Measurements from ENCODE around the gene ANXA5. TPM values are rescaled to one million over a fixed set of nuclear protein-coding genes. Genes with fewer than 3 reads are reported as not detected.

The ANXA5 gene
- total and polyA plus RNA-seq, 2 donors (not counting 1 experiment from before 2014, with no cell fraction given): 42.4 to 67.8 TPM

DNA sequence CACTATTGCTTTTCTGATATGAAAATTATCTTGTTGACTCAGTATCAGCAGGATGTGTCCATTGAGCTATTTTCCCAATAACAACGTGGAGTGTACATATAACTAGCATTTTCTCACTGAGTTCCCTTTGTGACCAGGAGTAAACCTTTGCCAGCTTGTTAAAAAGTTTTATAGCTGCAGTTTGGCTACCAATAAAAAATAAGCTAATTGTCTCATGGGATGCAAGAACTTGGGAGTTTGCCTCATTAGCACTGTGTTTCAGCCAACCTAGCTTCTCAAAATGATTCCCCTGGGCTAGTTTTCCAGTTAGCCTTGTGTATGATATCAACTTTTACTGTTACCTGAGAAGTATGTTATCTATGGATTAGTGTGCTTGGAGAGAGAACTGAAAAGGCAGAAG lies 24.9 kb upstream of the ANXA5 start:
- Histone ChIP-seq H3K9me3 (ENCODE audit: control extremely low read depth in 1 of 3, control insufficient read depth in 2 of 3, insufficient read depth in 1 of 3, low read length in 2 of 3) (no peaks in the 10 kb centered on the region), H3K4me2 (replicated peaks; ENCODE audit: low read depth, low read length, poor library complexity, severe bottlenecking) (no peak overlapping the region), H3K27me3 (replicated peaks in 1 of 4; ENCODE audit: control extremely low read depth in 1 of 4, control insufficient read depth in 3 of 4, insufficient read depth in 4 of 4, low read length in 3 of 4) (peaks cover 0 to 6% (median 0%) of the 10 kb centered on the region in 4 experiments), H2AFZ (ENCODE audit: insufficient read depth, low read depth, low read length, poor library complexity, severe bottlenecking) (no peak overlapping the region), H3K79me2 (ENCODE audit: control insufficient read depth, insufficient read depth, low read length) (no peaks in the 10 kb centered on the region), H3K36me3 (replicated peaks in 1 of 2; ENCODE audit: control extremely low read depth in 1 of 2, control insufficient read depth in 1 of 2, extremely low read depth in 1 of 2, insufficient read depth in 2 of 2, low read length in 1 of 2) (no peaks in the 10 kb centered on the region), H4K20me1 (ENCODE audit: control insufficient read depth, insufficient read depth, low read length, poor library complexity, severe bottlenecking) (no peaks in the 10 kb centered on the region), H3K27ac (ENCODE audit: low read length in 2 of 2) (no peak overlapping the region), H3K4me1 (ENCODE audit: control insufficient read depth in 2 of 2, insufficient read depth in 2 of 2, low read length in 2 of 2) (no peaks in the 10 kb centered on the region), H3K9ac (ENCODE audit: low read length) (no peak overlapping the region), H3K4me3 (ENCODE audit: control extremely low read depth in 1 of 5, extremely low read depth in 1 of 5, insufficient read depth in 1 of 5, low read depth in 2 of 5, low read length in 4 of 5) (no peak overlapping the region)
- DNase-seq (no peak), ATAC-seq (ENCODE audit: low read depth) (no peak)
- WGBS (ENCODE audit: insufficient coverage): 80% methylated on average over 1 of the region's 1 CpG
- Mint-ChIP-seq H3K4me3 (no peak overlapping the region), H3K9me3 (ENCODE audit: insufficient read depth) (no peaks in the 10 kb centered on the region), H3K27ac (no peak overlapping the region), H3K27me3 (peaks cover 34% of the 10 kb centered on the region), H3K4me1 (no peaks in the 10 kb centered on the region)
- no peak for TF ChIP-seq EZH2 (IDR thresholded peaks at IDR 0.05; ENCODE audit: borderline replicate concordance, insufficient read depth, low read depth, low read length, poor library complexity, severe bottlenecking)
- TF ChIP-seq, protein P1, sequence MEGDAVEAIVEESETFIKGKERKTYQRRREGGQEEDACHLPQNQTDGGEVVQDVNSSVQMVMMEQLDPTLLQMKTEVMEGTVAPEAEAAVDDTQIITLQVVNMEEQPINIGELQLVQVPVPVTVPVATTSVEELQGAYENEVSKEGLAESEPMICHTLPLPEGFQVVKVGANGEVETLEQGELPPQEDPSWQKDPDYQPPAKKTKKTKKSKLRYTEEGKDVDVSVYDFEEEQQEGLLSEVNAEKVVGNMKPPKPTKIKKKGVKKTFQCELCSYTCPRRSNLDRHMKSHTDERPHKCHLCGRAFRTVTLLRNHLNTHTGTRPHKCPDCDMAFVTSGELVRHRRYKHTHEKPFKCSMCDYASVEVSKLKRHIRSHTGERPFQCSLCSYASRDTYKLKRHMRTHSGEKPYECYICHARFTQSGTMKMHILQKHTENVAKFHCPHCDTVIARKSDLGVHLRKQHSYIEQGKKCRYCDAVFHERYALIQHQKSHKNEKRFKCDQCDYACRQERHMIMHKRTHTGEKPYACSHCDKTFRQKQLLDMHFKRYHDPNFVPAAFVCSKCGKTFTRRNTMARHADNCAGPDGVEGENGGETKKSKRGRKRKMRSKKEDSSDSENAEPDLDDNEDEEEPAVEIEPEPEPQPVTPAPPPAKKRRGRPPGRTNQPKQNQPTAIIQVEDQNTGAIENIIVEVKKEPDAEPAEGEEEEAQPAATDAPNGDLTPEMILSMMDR (IDR thresholded peaks at IDR 0.05): no peak
- CTCF ChIA-PET: interaction anchor here (0.9 kb wide), 2 partner anchors 15 to 351 kb away, joined by 3 to 5 read pairs; no protein-coding TSS in a partner anchor
- POLR2A ChIA-PET: no interaction called here
- intact Hi-C loops (cut with micrococcal nuclease): no loop called here

DNA sequence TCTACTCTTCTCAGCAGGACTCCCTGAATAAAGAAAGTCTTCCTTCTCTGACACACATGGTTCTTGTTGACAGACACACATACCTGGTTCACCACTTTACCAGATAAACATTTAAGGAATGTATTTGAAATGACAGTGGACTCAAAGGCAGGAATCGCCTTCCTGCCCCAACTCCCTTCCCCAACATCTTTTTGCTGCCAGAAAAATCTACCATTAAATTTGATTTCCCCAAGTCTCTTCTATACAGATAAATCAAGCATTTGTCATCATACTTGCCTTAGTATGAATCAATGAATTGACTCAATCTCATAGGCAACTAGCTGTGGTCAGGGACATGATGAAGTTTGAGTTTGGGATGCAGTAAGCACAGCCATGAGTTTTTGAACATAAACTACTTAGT lies 23.3 kb upstream of the ANXA5 start:
- ChIA-PET CTCF (no interaction called here), POLR2A (no interaction called here)
- DNase-seq: no peak
- H3K4me3 ChIP-seq (ENCODE audit: control extremely low read depth in 1 of 5, extremely low read depth in 1 of 5, insufficient read depth in 1 of 5, low read depth in 2 of 5, low read length in 4 of 5): no peak overlapping the region
- H3K36me3 ChIP-seq (replicated peaks in 1 of 2; ENCODE audit: control extremely low read depth in 1 of 2, control insufficient read depth in 1 of 2, extremely low read depth in 1 of 2, insufficient read depth in 2 of 2, low read length in 1 of 2): no peaks in the 10 kb centered on the region
- H3K9me3 ChIP-seq (ENCODE audit: control extremely low read depth in 1 of 3, control insufficient read depth in 2 of 3, insufficient read depth in 1 of 3, low read length in 2 of 3): no peaks in the 10 kb centered on the region
- H3K27ac ChIP-seq (ENCODE audit: low read length in 2 of 2): no peak overlapping the region
- Mint-ChIP-seq H3K27ac (no peak overlapping the region), H3K9me3 (ENCODE audit: insufficient read depth) (no peaks in the 10 kb centered on the region), H3K4me1 (no peaks in the 10 kb centered on the region), H3K4me3 (no peak overlapping the region), H3K27me3 (peaks cover 35% of the 10 kb centered on the region)
- H3K4me2 ChIP-seq (replicated peaks; ENCODE audit: low read depth, low read length, poor library complexity, severe bottlenecking): no peak overlapping the region
- no peak for ATAC-seq (ENCODE audit: low read depth)
- TF ChIP-seq EZH2 (IDR thresholded peaks at IDR 0.05; ENCODE audit: borderline replicate concordance, insufficient read depth, low read depth, low read length, poor library complexity, severe bottlenecking): no peak
- TF ChIP-seq, protein P1 (IDR thresholded peaks at IDR 0.05): no peak
- no peaks in the 10 kb centered on the region for H4K20me1 ChIP-seq (ENCODE audit: control insufficient read depth, insufficient read depth, low read length, poor library complexity, severe bottlenecking)
- H3K27me3 ChIP-seq (replicated peaks in 1 of 4; ENCODE audit: control extremely low read depth in 1 of 4, control insufficient read depth in 3 of 4, insufficient read depth in 4 of 4, low read length in 3 of 4): peaks cover 0 to 7% (median under 1%) of the 10 kb centered on the region in 4 experiments
- intact Hi-C loops (cut with micrococcal nuclease): no loop called here
- no peak overlapping the region for H3K9ac ChIP-seq (ENCODE audit: low read length)
- no peak overlapping the region for H2AFZ ChIP-seq (ENCODE audit: insufficient read depth, low read depth, low read length, poor library complexity, severe bottlenecking)
- no peaks in the 10 kb centered on the region for H3K4me1 ChIP-seq (ENCODE audit: control insufficient read depth in 2 of 2, insufficient read depth in 2 of 2, low read length in 2 of 2)
- WGBS (ENCODE audit: insufficient coverage): no CpG with 5 or more reads among the region's 1 CpG
- no peaks in the 10 kb centered on the region for H3K79me2 ChIP-seq (ENCODE audit: control insufficient read depth, insufficient read depth, low read length)
